Trophoblast cell (in vitro differentiated cells and primary cell): ENCODE results near the gene COASY.
"Not testable (repeated sequence)": the region's sequence is repeated elsewhere in the genome, so short reads cannot be mapped to it uniquely, and the experiment has no call there.

Source experiments
- DNase-seq, 2 donors: peaks; one replicate each; pipeline ENCODE4 v3.0.0-alpha.2; 2016
- H2AFZ ChIP-seq: 2 replicates; pipeline ENCODE4 v1.6.1; 2013; ENCODE audit warnings: low read length, moderate library complexity, mild to moderate bottlenecking; ENCODE audit not compliant: insufficient read depth, poor library complexity
- H2AK5ac ChIP-seq: 2 replicates; pipeline ENCODE4 v1.6.1; 2013; ENCODE audit warnings: mild to moderate bottlenecking, low read length
- H2BK120ac ChIP-seq: 2 replicates; pipeline ENCODE4 v1.6.1; 2013; ENCODE audit warnings: low read length, mild to moderate bottlenecking, moderate library complexity; ENCODE audit not compliant: insufficient read depth, poor library complexity
- H2BK12ac ChIP-seq: 2 replicates; pipeline ENCODE4 v1.6.1; 2013; ENCODE audit warnings: mild to moderate bottlenecking, low read length, moderate library complexity
- H2BK5ac ChIP-seq: 2 replicates; pipeline ENCODE4 v1.6.1; 2013; ENCODE audit warnings: low read length, low read depth, moderate library complexity, mild to moderate bottlenecking; ENCODE audit not compliant: poor library complexity
- H3K14ac ChIP-seq: 2 replicates; pipeline ENCODE4 v1.6.1; 2013; ENCODE audit warnings: mild to moderate bottlenecking, low read length
- H3K18ac ChIP-seq: 2 replicates; pipeline ENCODE4 v1.6.1; 2013; ENCODE audit warnings: mild to moderate bottlenecking, low read length
- H3K23ac ChIP-seq: 2 replicates; pipeline ENCODE4 v1.6.1; 2013; ENCODE audit warnings: low read length
- H3K27ac ChIP-seq: 2 replicates; pipeline ENCODE4 v1.5.1; 2013; ENCODE audit warnings: low read depth, mild to moderate bottlenecking, inconsistent platforms, low read length, moderate library complexity
- H3K27me3 ChIP-seq: 2 replicates; pipeline ENCODE4 v1.6.1; 2013; ENCODE audit warnings: inconsistent platforms, mild to moderate bottlenecking, low read length, moderate library complexity; ENCODE audit not compliant: insufficient read depth
- H3K36me3 ChIP-seq, 2 experiments: 1 replicate in 1 of 2; 2 replicates in 1 of 2; pipeline ENCODE4 v1.6.1; 2013; ENCODE audit warnings: low read length in 2 of 2, mild to moderate bottlenecking in 2 of 2, moderate library complexity in 1 of 2; ENCODE audit not compliant: insufficient read depth in 2 of 2, control insufficient read depth in 1 of 2
- H3K4ac ChIP-seq: 2 replicates; pipeline ENCODE4 v1.6.1; 2013; ENCODE audit warnings: low read depth, mild to moderate bottlenecking, low read length, moderate library complexity
- H3K4me1 ChIP-seq, 2 experiments: 1 replicate in 1 of 2; 2 replicates in 1 of 2; pipeline ENCODE4 v1.6.1; 2013; ENCODE audit warnings: low read length in 2 of 2, mild to moderate bottlenecking in 2 of 2, moderate library complexity in 1 of 2; ENCODE audit not compliant: insufficient read depth in 2 of 2, control insufficient read depth in 1 of 2
- H3K4me2 ChIP-seq: 2 replicates; pipeline ENCODE4 v1.6.1; 2013; ENCODE audit warnings: inconsistent platforms, mild to moderate bottlenecking, low read length, moderate library complexity
- H3K4me3 ChIP-seq: 2 replicates; pipeline ENCODE4 v1.5.1; 2013; ENCODE audit warnings: mild to moderate bottlenecking, low read depth, low read length, inconsistent platforms
- H3K79me1 ChIP-seq: one replicate; pipeline ENCODE4 v1.6.1; 2013; ENCODE audit warnings: low read length
- H3K79me2 ChIP-seq: 2 replicates; pipeline ENCODE4 v1.6.1; 2013; ENCODE audit warnings: low read length, mild to moderate bottlenecking; ENCODE audit not compliant: control insufficient read depth, insufficient read depth, poor library complexity
- H3K9ac ChIP-seq: 2 replicates; pipeline ENCODE4 v1.6.1; 2013; ENCODE audit warnings: mild to moderate bottlenecking, low read length
- H3K9me3 ChIP-seq: 2 replicates; pipeline ENCODE4 v1.6.1; 2013; ENCODE audit warnings: low read depth, mild to moderate bottlenecking, control low read depth, inconsistent platforms, low read length; ENCODE audit not compliant: insufficient read depth
- H4K12ac ChIP-seq: 2 replicates; pipeline ENCODE4 v1.6.1; 2013; ENCODE audit warnings: low read depth, mild to moderate bottlenecking, low read length, moderate library complexity
- H4K8ac ChIP-seq: 2 replicates; pipeline ENCODE4 v1.6.1; 2013; ENCODE audit warnings: low read depth, mild to moderate bottlenecking, low read length, moderate library complexity
- H4K91ac ChIP-seq: one replicate; pipeline ENCODE4 v1.6.1; 2013; ENCODE audit warnings: low read depth, mild to moderate bottlenecking, low read length, moderate library complexity
- WGBS: extraction: QIAGEN DNeasy Blood & Tissue Kit; methylation state at CpG from one replicate; pipeline ENCODE4 v1.1.7; 2013; ENCODE audit warnings: missing lambda C conversion rate; ENCODE audit not compliant: insufficient read length, insufficient coverage; ENCODE audit errors: extremely low coverage; 5-methylcytosine and 5-hydroxymethylcytosine counted together

Gene COASY

GRCh38 chr17:42554250-42555121 lies 7.5 kb upstream of the COASY start:
- Histone ChIP-seq H2AFZ (peak overlapping the region; percentile 87), H3K9ac (peak overlapping the region; percentile 95), H2BK120ac (peak overlapping the region; percentile 82), H3K18ac (peak overlapping the region; percentile 97), H3K27ac (peak overlapping the region; percentile 76), H3K23ac (no peak overlapping the region), H3K79me1 (peaks cover 22% of the 10 kb centered on the region), H3K36me3 (peaks cover 0 to 2% of the 10 kb centered on the region in 2 experiments), H3K27me3 (no peaks in the 10 kb centered on the region), H4K12ac (peak overlapping the region; percentile 90), H3K14ac (peak overlapping the region; percentile 95), H4K8ac (peak overlapping the region; percentile 96), H2BK12ac (peak overlapping the region; percentile 12), H4K91ac (peak overlapping the region; percentile 92), H3K4me3 (peak overlapping the region; percentile 92), H3K79me2 (peaks cover 16% of the 10 kb centered on the region), H3K4me2 (peak overlapping the region; percentile 77), H2BK5ac (peak overlapping the region; percentile 87), H3K9me3 (no peaks in the 10 kb centered on the region), H3K4me1 (peaks cover 16 to 18% of the 10 kb centered on the region in 2 experiments), H2AK5ac (peak overlapping the region; percentile 84), H3K4ac (peak overlapping the region; percentile 93)
- WGBS = no CpG with 5 or more reads among the region's 82 CpGs
- peak; percentile 40 to 70 for DNase-seq

DNA sequence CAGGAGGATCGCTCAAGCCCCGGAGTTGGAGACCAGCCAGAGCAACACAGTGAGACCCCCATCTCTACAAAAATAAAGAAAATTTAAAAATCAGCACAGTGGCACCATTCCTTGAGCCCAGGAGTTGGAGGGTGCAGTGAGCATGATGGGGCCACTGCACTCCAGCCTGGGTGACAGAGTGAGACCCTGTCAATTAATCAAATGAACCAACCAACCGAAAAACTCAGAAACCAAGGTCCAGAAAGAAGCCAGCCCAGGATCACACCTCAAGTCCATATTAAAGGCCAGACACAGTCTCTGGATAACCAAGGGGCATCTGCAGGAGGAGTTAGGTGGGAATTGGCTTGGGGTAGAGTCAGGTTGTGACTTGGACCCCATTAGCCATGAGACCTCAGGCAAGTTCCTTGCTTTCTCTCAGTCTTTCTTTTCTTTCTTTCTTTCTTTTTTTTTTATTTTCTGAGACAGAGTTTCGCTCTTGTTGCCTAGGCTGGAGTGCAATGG lies 6.8 kb upstream of the COASY start:
- peaks cover 16 to 18% of the 10 kb centered on the region in 2 experiments for H3K4me1 ChIP-seq
- peak overlapping the region; percentile 93 for H3K4ac ChIP-seq
- H2AK5ac ChIP-seq = peak overlapping the region; percentile 69
- peak overlapping the region; percentile 69 for H2AFZ ChIP-seq
- peak overlapping the region; percentile 92 for H4K91ac ChIP-seq
- H3K18ac ChIP-seq = peak overlapping the region; percentile 87
- H2BK120ac ChIP-seq = peak overlapping the region; percentile 70
- peak overlapping the region; percentile 52 for H2BK5ac ChIP-seq
- peaks cover 16% of the 10 kb centered on the region for H3K79me2 ChIP-seq
- WGBS = no CpG with 5 or more reads among the region's 4 CpGs
- H3K27me3 ChIP-seq = no peaks in the 10 kb centered on the region
- DNase-seq = no peak
- H3K9me3 ChIP-seq = no peaks in the 10 kb centered on the region
- H3K4me2 ChIP-seq = peak overlapping the region; percentile 77
- peak overlapping the region; percentile 78 for H3K14ac ChIP-seq
- H3K79me1 ChIP-seq = peaks cover 22% of the 10 kb centered on the region
- H2BK12ac ChIP-seq = no peak overlapping the region
- H3K36me3 ChIP-seq = peaks cover 0 to 2% of the 10 kb centered on the region in 2 experiments
- H3K23ac ChIP-seq = no peak overlapping the region
- H3K27ac ChIP-seq = peak overlapping the region; percentile 76
- H4K8ac ChIP-seq = peak overlapping the region; percentile 90
- peak overlapping the region; percentile 92 for H3K4me3 ChIP-seq
- H4K12ac ChIP-seq = peak overlapping the region; percentile 90
- H3K9ac ChIP-seq = peak overlapping the region; percentile 95

GRCh38 chr17:42555961-42556617 lies 5.9 kb upstream of the COASY start:
- H3K4me1 ChIP-seq = peaks cover 14 to 16% of the 10 kb centered on the region in 2 experiments
- WGBS = no CpG with 5 or more reads among the region's 5 CpGs
- not testable (repeated sequence) for H3K9me3 ChIP-seq, H4K91ac ChIP-seq, H3K14ac ChIP-seq, H4K8ac ChIP-seq, H3K27me3 ChIP-seq, H2BK120ac ChIP-seq, H2BK12ac ChIP-seq, H3K4ac ChIP-seq, H3K36me3 ChIP-seq, H3K27ac ChIP-seq, H2AFZ ChIP-seq, H3K18ac ChIP-seq, H3K23ac ChIP-seq, H3K9ac ChIP-seq, H3K4me2 ChIP-seq, H2BK5ac ChIP-seq, H3K4me3 ChIP-seq, H2AK5ac ChIP-seq, DNase-seq, H4K12ac ChIP-seq
- H3K79me1 ChIP-seq = peaks cover 22% of the 10 kb centered on the region
- peaks cover 16% of the 10 kb centered on the region for H3K79me2 ChIP-seq

DNA sequence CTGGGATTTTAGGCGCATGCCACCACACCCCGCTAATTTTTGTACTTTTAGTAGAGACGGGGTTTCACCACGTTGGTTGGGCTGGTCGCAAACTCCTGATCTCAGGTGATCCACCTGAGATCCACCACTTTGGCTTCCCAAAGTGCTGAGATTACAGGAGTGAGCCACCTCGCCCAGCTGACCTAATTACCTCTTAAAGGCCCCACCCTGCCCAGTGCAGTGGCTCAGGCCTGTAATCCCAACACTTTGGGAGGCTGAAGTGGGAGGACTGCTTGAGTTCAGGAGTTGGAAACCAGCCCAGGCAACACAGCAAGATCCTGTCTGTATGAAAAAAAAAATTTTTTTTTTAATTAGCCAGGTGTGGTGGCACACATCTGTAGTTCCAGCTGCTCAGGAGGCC lies 2.9 kb upstream of the COASY start:
- Histone ChIP-seq H4K12ac (no peak overlapping the region), H3K4me1 (peaks cover 12 to 13% of the 10 kb centered on the region in 2 experiments), H3K79me2 (peaks cover 11% of the 10 kb centered on the region), H3K4me2 (no peak overlapping the region), H2BK12ac (no peak overlapping the region), H3K23ac (no peak overlapping the region), H3K9me3 (no peaks in the 10 kb centered on the region), H3K9ac (no peak overlapping the region), H3K27ac (no peak overlapping the region), H4K8ac (no peak overlapping the region), H2BK120ac (no peak overlapping the region), H2AFZ (no peak overlapping the region), H3K36me3 (peaks cover 3 to 4% of the 10 kb centered on the region in 2 experiments), H3K4ac (no peak overlapping the region), H4K91ac (no peak overlapping the region), H3K27me3 (no peaks in the 10 kb centered on the region), H2BK5ac (no peak overlapping the region), H3K4me3 (no peak overlapping the region), H3K79me1 (peaks cover 15% of the 10 kb centered on the region), H3K14ac (no peak overlapping the region), H2AK5ac (no peak overlapping the region), H3K18ac (no peak overlapping the region)
- DNase-seq = no peak
- no CpG with 5 or more reads among the region's 6 CpGs for WGBS
